Right atrium auricular region (tissue), 2 donors: ENCODE data around the gene CLMP. TPM values are rescaled to one million over a fixed set of nuclear protein-coding genes. Genes with fewer than 3 reads are reported as not detected.

Experiments
- DNase-seq: peaks from one replicate; pipeline ENCODE4 v3.0.0-alpha.2; 2019; ENCODE audit warnings: low spot score
- H3K27ac ChIP-seq, 2 donors: fragments of 200-600 bp; sonication (generic); 1 replicate in 1 of 2; 2 replicates in 1 of 2; pipeline ENCODE4 v1.5.1; 2016 to 2019
- H3K27me3 ChIP-seq, 2 donors: fragments of 200-600 bp; sonication (generic); one replicate each; pipeline versions ENCODE4 v1.5.1 to v1.6.0; 2017 to 2019
- H3K36me3 ChIP-seq: fragments of 200-600 bp; sonication (generic); one replicate; pipeline ENCODE4 v1.5.1; 2016
- H3K4me1 ChIP-seq, 2 donors: fragments of 200-600 bp; sonication (generic); one replicate each; pipeline versions ENCODE4 v1.5.1 to v1.6.0; 2017 to 2019
- H3K4me3 ChIP-seq, 2 donors: fragments of 200-600 bp; sonication (generic); 1 replicate in 1 of 2; 2 replicates in 1 of 2; pipeline ENCODE4 v1.5.1; 2017 to 2019; ENCODE audit warnings: mild to moderate bottlenecking in 1 of 2, moderate library complexity in 1 of 2
- H3K9me3 ChIP-seq, 2 donors: fragments of 200-600 bp; sonication (generic); one replicate each; pipeline ENCODE4 v1.5.1; 2019
- total RNA-seq, 2 donors: library from RNA; depleted of rRNA; stranded (reverse); fragments of >200 nt; gene quantifications; one replicate each; pipeline ENCODE4 v1.1.0, GENCODE V29; 2016
- TF ChIP-seq, protein P1 (sequence below), 2 donors: fragments of 200-600 bp; sonication (generic); IDR thresholded peaks; one replicate each; pipeline ENCODE4 v1.5.1; 2019; ENCODE audit warnings: antibody characterized with exemption in 2 of 2

Gene CLMP
- total RNA-seq, 2 donors from 2014 or later: 8.4 to 34.3 TPM

GRCh38 chr11:123065621-123066020 lies 129.4 kb downstream of the CLMP start:
- DNase-seq: no peak
- Histone ChIP-seq H3K27ac (no peak overlapping the region), H3K4me3 (no peak overlapping the region), H3K36me3 (peaks cover 5% of the 10 kb centered on the region), H3K9me3 (no peaks in the 10 kb centered on the region), H3K4me1 (peaks cover 0 to 19% of the 10 kb centered on the region in 2 donors), H3K27me3 (no peaks in the 10 kb centered on the region)
- TF ChIP-seq, protein P1, sequence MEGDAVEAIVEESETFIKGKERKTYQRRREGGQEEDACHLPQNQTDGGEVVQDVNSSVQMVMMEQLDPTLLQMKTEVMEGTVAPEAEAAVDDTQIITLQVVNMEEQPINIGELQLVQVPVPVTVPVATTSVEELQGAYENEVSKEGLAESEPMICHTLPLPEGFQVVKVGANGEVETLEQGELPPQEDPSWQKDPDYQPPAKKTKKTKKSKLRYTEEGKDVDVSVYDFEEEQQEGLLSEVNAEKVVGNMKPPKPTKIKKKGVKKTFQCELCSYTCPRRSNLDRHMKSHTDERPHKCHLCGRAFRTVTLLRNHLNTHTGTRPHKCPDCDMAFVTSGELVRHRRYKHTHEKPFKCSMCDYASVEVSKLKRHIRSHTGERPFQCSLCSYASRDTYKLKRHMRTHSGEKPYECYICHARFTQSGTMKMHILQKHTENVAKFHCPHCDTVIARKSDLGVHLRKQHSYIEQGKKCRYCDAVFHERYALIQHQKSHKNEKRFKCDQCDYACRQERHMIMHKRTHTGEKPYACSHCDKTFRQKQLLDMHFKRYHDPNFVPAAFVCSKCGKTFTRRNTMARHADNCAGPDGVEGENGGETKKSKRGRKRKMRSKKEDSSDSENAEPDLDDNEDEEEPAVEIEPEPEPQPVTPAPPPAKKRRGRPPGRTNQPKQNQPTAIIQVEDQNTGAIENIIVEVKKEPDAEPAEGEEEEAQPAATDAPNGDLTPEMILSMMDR (IDR thresholded peaks at IDR 0.05): no peak

DNA sequence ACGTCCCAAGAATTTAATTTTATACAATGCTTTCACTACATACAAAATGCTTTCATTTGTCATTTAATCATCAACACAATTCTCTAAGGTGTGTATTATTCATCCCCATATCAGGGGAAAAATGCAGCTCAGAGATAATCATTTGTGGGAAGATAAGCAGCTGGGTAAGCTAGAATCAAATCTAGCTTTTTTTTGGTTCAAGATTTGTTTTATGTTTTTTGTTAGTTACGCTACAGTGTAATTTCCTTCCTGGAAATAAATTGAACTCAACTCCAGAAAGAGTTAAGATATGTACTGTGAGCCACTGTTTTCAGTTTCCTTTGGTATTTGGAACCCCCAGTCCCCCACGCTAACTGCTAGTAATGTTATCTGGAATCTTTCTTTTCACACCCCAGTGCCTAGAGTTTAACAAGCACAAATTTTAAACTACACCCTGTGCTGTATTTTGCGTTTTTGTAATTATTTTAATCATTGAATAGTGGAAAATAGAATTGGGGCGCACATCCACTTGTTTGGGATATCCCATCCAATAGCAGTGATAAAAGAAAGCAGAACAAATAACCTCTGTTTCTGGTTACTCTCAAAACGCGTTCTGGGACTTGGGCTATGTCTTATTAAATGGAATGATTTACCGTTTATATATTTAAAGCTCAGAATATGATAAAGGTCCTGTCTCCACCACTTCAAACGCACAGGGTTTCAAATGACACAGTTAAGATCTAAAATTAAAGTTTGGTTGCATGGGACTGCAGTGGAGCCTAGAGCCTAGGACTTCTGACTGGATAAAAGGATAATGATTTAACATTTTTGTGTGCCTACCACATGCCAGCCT lies 131.0 kb downstream of the CLMP start:
- DNase-seq: peak; percentile 38
- H3K27ac ChIP-seq: peak overlapping the region; percentile 100
- peaks cover 0 to 35% of the 10 kb centered on the region in 2 donors for H3K4me1 ChIP-seq
- TF ChIP-seq, protein P1 (IDR thresholded peaks at IDR 0.05): no peak
- H3K4me3 ChIP-seq: peak overlapping the region; percentile 68 to 93
- H3K36me3 ChIP-seq: peaks cover 21% of the 10 kb centered on the region
- no peaks in the 10 kb centered on the region for H3K27me3 ChIP-seq
- no peaks in the 10 kb centered on the region for H3K9me3 ChIP-seq

GRCh38 chr11:123062892-123063825 lies 131.9 kb downstream of the CLMP start:
- peaks cover 0 to 44% of the 10 kb centered on the region in 2 donors for H3K4me1 ChIP-seq

DNA sequence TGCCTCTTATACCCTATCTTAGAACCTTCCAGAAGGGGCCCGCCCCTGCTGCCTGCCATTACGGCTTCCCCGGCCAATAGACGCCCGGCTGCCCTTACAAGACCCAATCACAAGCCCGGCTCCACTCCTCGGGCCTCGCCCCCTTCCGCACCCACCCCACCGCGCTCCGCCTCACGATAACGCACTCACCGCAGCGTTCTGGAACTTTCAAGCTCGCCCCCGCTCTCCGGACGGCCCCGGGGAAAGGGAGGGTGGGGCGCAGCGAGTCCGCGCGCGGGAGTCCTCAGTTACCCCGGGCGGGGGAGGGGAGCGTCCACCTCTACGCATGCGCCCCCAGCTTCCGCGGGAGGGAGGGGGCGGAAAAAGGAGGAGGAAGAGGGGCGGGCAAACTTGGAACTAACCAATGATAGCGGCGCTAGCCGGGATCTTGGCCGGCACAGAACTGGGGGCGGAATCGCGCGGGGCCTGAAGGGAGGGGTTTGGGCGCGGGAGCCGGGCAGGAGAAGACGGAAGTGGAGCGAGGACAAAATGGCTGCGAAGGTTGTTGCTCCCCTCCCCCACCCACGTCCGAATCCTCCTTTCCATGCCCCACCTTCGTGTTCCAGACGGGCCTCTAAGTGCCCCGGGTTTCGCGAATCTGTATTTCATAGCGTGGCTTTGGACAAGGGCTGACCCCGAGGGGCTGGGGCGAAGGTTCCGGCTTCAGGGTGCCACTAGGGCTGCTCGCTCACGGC lies 132.7 kb downstream of the CLMP start:
- Histone ChIP-seq H3K27ac (peak overlapping the region; percentile 100), H3K4me1 (peaks cover 0 to 52% of the 10 kb centered on the region in 2 donors), H3K4me3 (peak overlapping the region; percentile 68 to 93), H3K27me3 (no peaks in the 10 kb centered on the region), H3K36me3 (peaks cover 38% of the 10 kb centered on the region), H3K9me3 (no peaks in the 10 kb centered on the region)
- DNase-seq: peak; percentile 100
- TF ChIP-seq, protein P1 (IDR thresholded peaks at IDR 0.05): no peak

More at GRCh38 chr11:123062892-123063825, 131.9 kb downstream of the CLMP start:
- H3K27me3 ChIP-seq: no peaks in the 10 kb centered on the region
- TF ChIP-seq, protein P1 (IDR thresholded peaks at IDR 0.05): no peak
- peak overlapping the region; percentile 100 for H3K27ac ChIP-seq
- peak; percentile 73 for DNase-seq
- H3K36me3 ChIP-seq: peaks cover 30% of the 10 kb centered on the region
- H3K4me3 ChIP-seq: peak overlapping the region; percentile 68 to 93
- no peaks in the 10 kb centered on the region for H3K9me3 ChIP-seq

- H3K4me1 ChIP-seq: peaks cover 0 to 60% of the 10 kb centered on the region in 2 donors
- peak; percentile 79 for DNase-seq
Measured at GRCh38 chr11:123061403-123062157, 133.5 kb downstream of the CLMP start, which contains the start of gene HSPA8. HSPA8 (minus strand) TSS chr11:123062136; CDS start chr11:123061324, 812 bp downstream.

More at GRCh38 chr11:123061403-123062157, 133.5 kb downstream of the CLMP start, which contains the start of gene HSPA8:
- Histone ChIP-seq H3K9me3 (no peaks in the 10 kb centered on the region), H3K27ac (peak within 1 kb of the TSS; percentile 100), H3K27me3 (no peaks in the 10 kb centered on the region), H3K4me3 (peak within 1 kb of the TSS; percentile 68 to 93), H3K36me3 (peaks cover 46% of the 10 kb centered on the region)
- TF ChIP-seq, protein P1 (IDR thresholded peaks at IDR 0.05): no peak
